Measurements from ENCODE around the gene ANKS1A.

DNA sequence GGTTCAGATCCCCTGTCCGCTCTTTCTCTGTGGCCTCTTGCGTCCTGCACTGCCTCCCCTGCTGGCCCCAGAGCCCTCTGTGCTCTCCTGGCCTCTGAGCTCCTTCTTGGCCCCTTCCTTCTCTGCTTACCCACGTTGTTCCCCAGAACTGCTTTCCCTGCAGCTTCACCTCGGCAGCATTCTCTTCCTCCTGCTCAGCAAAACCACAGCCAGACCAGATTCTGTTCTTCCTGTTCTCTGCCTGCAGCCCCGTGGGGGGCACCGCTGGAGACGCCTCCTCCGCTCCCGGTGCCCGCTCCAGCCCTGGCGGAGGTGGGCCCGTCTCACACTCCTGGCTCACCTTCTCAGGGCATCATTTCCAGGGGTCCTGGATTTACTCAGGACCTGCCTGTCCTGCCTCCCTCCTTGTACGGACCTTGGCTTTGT is 192.4 kb downstream of the ANKS1A start:
- TF ChIP-seq CTCF (IDR thresholded peaks at IDR 0.05; ENCODE audit: low read length), result no peak
- TF ChIP-seq EZH2phosphoT487 (IDR thresholded peaks at IDR 0.05; ENCODE audit: low read length), result no peak
- TF ChIP-seq EZH2 (optimal IDR thresholded peaks at IDR 0.05; ENCODE audit: low read depth, low read length), result no peak

Data from MM.1S (cell line).